ENCODE data around the gene PAK5.

DNA sequence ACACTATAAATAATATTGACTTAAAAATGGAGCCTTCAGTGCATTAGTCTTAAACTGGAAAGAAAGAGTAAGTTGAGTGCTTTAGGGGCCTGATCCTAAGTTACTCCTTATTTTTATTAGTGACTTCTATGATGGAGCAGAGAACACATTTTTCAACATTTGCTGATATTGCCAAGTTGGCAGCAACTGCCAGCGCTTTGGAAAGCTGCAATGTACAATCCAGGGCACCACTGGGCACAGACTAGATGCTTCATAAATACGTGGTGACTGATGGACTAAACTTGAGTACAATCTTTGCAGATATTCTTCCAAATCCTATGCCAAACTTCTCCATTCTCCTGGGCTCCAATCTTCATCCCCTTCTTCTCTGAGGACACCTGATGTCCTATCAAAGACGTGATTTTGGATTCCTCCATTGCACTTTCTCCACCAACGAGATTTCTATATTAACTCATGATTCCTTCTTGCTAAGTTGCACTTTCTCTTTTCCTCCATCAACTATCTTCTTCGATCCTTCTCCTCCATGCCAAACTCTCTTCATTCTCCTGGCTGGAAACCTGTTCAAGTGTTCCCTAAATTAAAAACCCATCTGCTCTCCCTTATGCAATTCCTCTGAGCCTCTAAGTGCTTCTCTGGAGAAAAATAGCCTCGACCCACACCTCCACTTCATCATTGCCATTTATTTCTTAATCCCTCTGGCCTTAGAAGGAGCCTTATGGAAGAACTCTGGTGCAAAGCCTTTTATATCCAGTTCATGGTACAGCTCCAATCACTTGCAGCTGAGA, 28.5 kb upstream of the PAK5 start:
- TF ChIP-seq, protein P1, sequence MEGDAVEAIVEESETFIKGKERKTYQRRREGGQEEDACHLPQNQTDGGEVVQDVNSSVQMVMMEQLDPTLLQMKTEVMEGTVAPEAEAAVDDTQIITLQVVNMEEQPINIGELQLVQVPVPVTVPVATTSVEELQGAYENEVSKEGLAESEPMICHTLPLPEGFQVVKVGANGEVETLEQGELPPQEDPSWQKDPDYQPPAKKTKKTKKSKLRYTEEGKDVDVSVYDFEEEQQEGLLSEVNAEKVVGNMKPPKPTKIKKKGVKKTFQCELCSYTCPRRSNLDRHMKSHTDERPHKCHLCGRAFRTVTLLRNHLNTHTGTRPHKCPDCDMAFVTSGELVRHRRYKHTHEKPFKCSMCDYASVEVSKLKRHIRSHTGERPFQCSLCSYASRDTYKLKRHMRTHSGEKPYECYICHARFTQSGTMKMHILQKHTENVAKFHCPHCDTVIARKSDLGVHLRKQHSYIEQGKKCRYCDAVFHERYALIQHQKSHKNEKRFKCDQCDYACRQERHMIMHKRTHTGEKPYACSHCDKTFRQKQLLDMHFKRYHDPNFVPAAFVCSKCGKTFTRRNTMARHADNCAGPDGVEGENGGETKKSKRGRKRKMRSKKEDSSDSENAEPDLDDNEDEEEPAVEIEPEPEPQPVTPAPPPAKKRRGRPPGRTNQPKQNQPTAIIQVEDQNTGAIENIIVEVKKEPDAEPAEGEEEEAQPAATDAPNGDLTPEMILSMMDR (IDR thresholded peaks at IDR 0.05): no peak
- TF ChIP-seq POLR2A (IDR thresholded peaks at IDR 0.05): no peak

Measured in esophagus squamous epithelium (tissue), 4 donors.